HG03039 (cell line): ENCODE data around the gene CLVS2.

ENCODE experiments used
- ATAC-seq: cut with Tn5 transposase; IDR thresholded peaks from one replicate; pipeline ENCODE4 v1.9.1; 2021; ENCODE audit warnings: mild to moderate bottlenecking, moderate library complexity; ENCODE audit not compliant: unreplicated experiment

The CLVS2 gene, protein sequence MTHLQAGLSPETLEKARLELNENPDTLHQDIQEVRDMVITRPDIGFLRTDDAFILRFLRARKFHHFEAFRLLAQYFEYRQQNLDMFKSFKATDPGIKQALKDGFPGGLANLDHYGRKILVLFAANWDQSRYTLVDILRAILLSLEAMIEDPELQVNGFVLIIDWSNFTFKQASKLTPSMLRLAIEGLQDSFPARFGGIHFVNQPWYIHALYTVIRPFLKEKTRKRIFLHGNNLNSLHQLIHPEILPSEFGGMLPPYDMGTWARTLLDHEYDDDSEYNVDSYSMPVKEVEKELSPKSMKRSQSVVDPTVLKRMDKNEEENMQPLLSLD

DNA sequence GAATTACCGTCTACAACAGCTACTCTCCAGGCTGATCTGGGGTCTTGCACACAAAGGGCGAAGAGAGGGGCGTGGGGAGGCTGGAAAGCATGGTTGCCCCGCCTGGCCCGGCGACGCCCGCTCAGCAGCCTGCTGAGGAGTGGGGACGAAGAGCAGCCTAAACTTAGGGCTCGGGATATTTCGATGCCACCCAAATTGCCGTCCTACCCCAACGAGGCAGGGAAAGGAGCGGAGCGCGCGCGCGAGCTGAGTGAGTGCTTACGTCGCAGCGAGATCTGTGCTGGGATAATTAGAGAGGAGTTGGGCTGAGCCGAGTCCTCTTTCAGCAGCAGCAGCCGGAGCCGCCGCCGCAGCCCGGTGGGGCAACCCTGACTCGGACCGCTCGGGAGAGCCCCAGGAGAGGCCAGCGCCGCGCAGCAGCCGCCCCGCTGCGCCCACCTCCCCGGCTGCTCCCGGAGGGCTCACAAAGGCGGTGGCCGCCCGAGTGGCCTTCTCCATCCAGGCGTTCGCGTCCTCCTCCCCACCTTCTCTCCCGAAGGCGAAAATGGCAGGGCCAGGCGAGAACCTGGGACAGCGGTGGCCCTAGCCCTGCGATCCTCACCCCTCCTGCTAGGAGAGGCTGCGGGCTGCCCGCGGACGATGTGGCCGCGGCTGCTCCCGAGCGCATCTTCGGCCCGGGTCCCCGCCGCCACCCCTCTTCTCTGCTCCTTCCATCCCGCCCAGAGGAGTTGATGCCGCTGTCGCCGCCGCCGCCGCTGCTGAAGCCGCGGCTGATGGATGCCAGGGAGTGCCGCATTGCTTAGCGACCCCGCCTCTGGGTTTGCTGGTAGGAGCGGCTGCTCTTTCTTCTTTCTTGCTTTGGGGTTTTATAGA is at the start of gene CLVS2:
CLVS2 (plus strand) TSS at position 315 of the 873 bp plus-strand sequence. CDS start 1,543 bp downstream, outside the sequence.
- ATAC-seq: no peak

- no peak for ATAC-seq
Measured at GRCh38 chr6:122947355-122947754, 48.7 kb upstream of the CLVS2 start.

DNA sequence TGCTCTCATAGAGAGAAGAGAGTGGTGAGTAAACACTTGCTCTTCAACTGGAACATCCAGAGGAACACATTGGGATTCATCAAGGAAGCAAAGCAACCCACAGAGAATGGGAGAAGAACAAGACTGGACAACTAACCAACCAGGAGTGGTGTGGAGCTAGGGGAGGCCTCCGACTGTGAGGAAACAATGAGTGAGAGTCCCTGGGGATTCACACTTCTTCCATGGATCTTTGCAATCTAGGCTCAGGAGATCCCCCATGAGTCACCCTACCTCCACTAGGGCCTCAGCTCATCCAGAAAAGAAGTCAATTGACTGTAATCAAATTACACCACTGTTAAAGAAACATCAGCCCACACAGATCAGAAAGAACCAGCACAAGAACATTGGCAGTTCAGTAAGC is 42.3 kb upstream of the CLVS2 start:
- ATAC-seq: no peak

GRCh38 chr6:122956376-122956775 is 39.7 kb upstream of the CLVS2 start:
- no peak for ATAC-seq

- ATAC-seq: no peak
Measured at GRCh38 chr6:122962000-122962624, 33.9 kb upstream of the CLVS2 start.

DNA sequence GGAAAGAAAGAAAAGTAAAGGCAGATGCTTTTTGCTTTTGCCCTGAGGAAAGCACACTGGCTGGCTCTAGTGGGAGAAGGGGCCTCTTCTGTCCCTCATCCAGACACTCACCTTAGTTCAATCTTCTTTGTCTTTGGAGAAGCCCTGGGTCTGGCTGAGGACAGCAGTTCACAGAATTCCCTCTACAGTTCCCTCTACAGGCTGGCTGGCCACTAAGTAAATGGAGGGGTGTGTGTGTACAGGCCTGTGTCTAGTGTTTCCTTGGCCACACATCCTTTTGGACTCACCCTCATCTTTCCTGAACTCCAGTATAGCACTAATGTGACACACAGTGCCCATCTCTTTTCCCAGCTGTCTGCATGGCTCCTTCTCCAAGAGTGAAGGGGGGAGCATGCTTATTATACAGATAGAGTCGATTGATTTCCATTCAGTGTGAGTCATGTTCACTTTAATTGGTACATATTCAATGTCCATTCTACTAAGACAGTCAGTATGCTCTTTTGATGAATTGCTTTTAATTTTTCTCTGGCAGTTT is 26.0 kb upstream of the CLVS2 start:
- no peak for ATAC-seq

- no peak for ATAC-seq
Measured at GRCh38 chr6:122977180-122977579, 18.9 kb upstream of the CLVS2 start.

DNA sequence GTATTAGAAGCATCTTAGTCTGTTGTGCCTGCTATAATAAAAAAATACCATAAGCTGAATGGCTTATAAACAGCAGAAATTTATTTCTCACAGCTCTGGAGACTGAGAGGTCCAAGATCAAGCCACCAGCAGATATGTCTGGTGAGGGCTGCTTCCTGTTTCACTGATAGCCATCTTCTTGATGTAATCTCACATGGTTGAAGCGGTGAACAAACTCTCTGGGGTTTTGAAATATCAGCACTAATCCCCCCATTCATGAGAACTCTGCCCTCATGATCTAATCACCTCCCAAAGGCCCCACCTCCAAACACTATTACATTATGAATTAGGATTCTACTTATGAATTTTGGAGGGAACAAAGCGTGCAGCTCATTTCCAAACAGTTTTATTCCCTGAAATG is 11.6 kb upstream of the CLVS2 start:
- ATAC-seq: no peak

- no peak for ATAC-seq
Measured at GRCh38 chr6:122994256-122994655, 1.8 kb upstream of the CLVS2 start.

DNA sequence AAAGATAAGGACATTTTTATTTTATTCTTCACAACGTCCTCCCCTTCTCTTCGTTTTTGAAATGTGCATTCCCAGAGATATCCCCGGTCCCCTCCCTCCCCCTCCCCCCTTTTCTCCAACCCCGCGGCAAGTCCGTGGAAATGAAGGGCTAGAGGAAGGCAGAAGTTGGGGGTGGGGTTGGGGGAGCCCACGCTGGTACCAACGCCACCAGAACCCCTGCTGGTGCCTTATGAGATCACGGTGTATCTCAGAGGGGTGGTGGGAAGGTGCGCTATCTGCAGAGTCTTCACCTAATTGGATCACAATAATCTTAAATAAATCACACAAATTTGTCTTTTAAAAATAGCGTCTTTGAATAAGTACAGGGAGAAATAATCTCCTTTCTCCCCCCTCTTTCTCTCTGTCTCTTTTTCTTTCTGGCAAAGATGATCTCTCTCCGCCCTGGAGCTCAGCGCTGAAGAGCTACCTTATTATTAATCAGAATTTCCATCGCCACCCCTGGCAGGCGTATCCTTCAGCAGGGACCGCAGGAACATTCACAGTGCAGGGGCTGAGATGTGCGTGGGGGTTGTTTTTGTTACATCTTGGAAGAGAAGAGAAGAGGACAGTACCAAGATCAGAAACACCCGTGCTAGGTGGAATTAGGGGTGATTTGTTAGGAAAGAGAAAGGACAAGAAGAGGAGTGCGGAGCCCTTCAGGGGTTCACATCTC is 915 bp downstream of the CLVS2 start:
- ATAC-seq: no peak

GRCh38 chr6:122997541-122998150 is 1.6 kb downstream of the CLVS2 start:
- ATAC-seq: no peak

GRCh38 chr6:122998403-122998975 is 2.5 kb downstream of the CLVS2 start:
- ATAC-seq: no peak

GRCh38 chr6:123000244-123000770 is 4.3 kb downstream of the CLVS2 start:
- no peak for ATAC-seq

- ATAC-seq: no peak
Measured at GRCh38 chr6:123001540-123001939, 5.5 kb downstream of the CLVS2 start.

DNA sequence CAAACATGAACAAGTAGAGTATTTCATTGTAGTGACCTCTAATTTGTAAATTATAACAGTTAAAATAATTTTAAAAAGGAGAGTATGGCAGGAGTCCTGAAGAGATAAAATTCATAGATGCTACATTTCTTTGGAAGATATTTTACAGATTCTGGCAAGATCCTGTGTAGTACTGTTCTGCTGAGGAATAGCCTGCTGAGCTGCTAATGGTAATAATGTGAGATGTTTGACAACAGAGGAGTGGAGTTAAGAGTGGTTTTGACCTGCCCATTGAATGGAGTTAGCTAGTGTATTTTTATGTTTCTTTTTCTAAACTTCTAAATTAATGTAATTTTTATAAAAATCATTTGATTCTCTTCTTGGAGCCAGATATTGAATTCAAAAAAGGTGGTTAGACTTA is 11.8 kb downstream of the CLVS2 start:
- ATAC-seq: no peak

DNA sequence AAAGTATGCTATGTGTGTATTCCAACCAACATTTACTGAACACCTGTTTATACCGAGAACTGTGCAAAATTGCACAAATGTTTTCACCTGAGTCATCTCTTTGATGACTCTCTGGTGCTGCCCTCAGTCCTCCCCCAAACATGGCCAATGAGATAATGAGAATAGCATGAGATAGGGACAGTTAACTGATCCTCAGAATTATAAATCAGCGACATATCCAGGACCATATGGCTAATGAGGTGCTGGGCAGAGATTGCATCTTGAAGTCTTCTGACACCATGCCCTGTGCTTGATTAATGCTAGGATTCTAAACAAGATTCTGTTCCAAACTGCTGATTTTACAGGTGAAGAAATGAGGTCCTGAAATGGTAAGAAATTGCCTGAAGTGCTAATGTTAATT is 13.0 kb downstream of the CLVS2 start:
- ATAC-seq: no peak

GRCh38 chr6:123014835-123015234 is 18.8 kb downstream of the CLVS2 start:
- no peak for ATAC-seq

DNA sequence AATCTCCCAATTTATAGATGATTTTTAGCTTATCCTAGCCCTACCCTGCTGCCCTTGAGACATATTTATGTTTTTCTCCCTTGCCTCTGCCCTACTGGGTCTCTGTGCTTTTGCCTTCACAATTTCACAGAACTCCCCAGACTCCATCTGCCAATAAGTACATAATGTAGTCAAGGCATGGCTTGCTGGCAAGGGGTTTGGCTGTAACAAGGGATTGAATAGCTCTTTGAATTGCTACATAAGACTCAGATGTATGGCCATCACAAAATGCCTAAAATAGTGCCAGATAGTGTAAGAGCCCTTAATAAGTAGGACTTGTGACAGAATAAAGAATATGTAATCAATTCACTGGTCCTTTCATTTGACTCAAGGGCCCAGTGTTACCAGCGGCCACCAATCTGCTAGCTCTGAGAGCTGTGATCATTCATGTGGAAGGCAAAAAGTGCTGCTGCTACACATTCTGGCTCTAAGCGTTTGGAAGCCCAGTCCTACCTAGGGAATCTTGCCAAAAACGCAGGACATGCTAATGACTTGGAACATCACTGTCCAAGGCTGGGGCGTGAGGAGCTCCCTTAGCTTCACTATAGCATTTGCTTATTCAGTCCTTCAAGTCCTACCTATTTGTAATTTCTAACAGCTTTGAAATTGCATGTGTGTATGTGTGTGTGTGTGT is 20.5 kb downstream of the CLVS2 start:
- no peak for ATAC-seq

GRCh38 chr6:123017104-123017682 is 21.2 kb downstream of the CLVS2 start:
- ATAC-seq: no peak
